MM.1S (cell line): ENCODE measurements around the gene GBA2.
A peak's percentile ranks its signal among the peaks of the same experiment; 100 is the strongest.

Experiments used
- DNase-seq: peaks from one replicate; pipeline ENCODE4 v3.0.0-alpha.2; 2015
- H2AFZ ChIP-seq: fragments of 300-600 bp; sonication (generic); 2 replicates; pipeline ENCODE4 v1.6.0; 2016; ENCODE audit warnings: antibody characterized with exemption, low read length
- H3F3A ChIP-seq: fragments of 300-600 bp; sonication (generic); 2 replicates; pipeline ENCODE4 v1.6.1; 2016; ENCODE audit warnings: mild to moderate bottlenecking, antibody characterized with exemption, low read length, moderate library complexity, mixed read lengths; ENCODE audit not compliant: insufficient read depth
- H3K27ac ChIP-seq: fragments of 300-600 bp; sonication (generic); 2 replicates; pipeline ENCODE4 v1.5.1; 2016; ENCODE audit warnings: mild to moderate bottlenecking, low read length
- H3K27me3 ChIP-seq: fragments of 300-600 bp; sonication (generic); replicated peaks from 2 replicates; pipeline ENCODE4 v1.6.0; 2016; ENCODE audit warnings: low read length; ENCODE audit not compliant: insufficient read depth
- H3K36me3 ChIP-seq: fragments of 300-600 bp; sonication (generic); replicated peaks from 2 replicates; pipeline ENCODE4 v1.6.1; 2016; ENCODE audit warnings: mild to moderate bottlenecking, low read length, mixed read lengths; ENCODE audit not compliant: insufficient read depth
- H3K4me1 ChIP-seq: fragments of 300-600 bp; sonication (generic); 2 replicates; pipeline ENCODE4 v1.6.1; 2016; ENCODE audit warnings: low read length, mixed read lengths
- H3K4me2 ChIP-seq: fragments of 300-600 bp; sonication (generic); 2 replicates; pipeline ENCODE4 v1.6.0; 2016; ENCODE audit warnings: low read depth, low read length
- H3K4me3 ChIP-seq: fragments of 300-600 bp; sonication (generic); 2 replicates; pipeline ENCODE4 v1.5.1; 2016; ENCODE audit warnings: low read length, mixed read lengths
- H3K79me2 ChIP-seq: fragments of 300-600 bp; sonication (generic); 2 replicates; pipeline ENCODE4 v1.6.1; 2016; ENCODE audit warnings: mixed run types, low read length, mixed read lengths
- H3K9ac ChIP-seq: fragments of 300-600 bp; sonication (generic); 2 replicates; pipeline ENCODE4 v1.6.1; 2016; ENCODE audit warnings: low read length, mixed read lengths
- H3K9me2 ChIP-seq: fragments of 300-600 bp; sonication (generic); replicated peaks from 2 replicates; pipeline ENCODE4 v1.6.1; 2016; ENCODE audit warnings: mild to moderate bottlenecking, low read length, mixed read lengths; ENCODE audit not compliant: insufficient read depth
- H3K9me3 ChIP-seq: fragments of 300-600 bp; sonication (generic); replicated peaks from 2 replicates; pipeline ENCODE4 v1.6.1; 2016; ENCODE audit warnings: mild to moderate bottlenecking, low read length, mixed read lengths; ENCODE audit not compliant: insufficient read depth
- H4K20me1 ChIP-seq: fragments of 300-600 bp; sonication (generic); 2 replicates; pipeline ENCODE4 v1.6.1; 2016; ENCODE audit warnings: mild to moderate bottlenecking, low read length, moderate library complexity, mixed read lengths; ENCODE audit not compliant: insufficient read depth
- CTCF ChIP-seq: fragments of 300-600 bp; sonication (generic); IDR thresholded peaks from 2 replicates; pipeline ENCODE4 v1.5.1; 2016; ENCODE audit warnings: antibody characterized with exemption, low read length, mixed read lengths
- EZH2 ChIP-seq: fragments of 300-600 bp; sonication (generic); optimal IDR thresholded peaks from 2 replicates; pipeline ENCODE3; 2017; ENCODE audit warnings: low read depth, mild to moderate bottlenecking, antibody characterized with exemption, low read length, mixed read lengths
- EZH2phosphoT487 ChIP-seq: fragments of 300-600 bp; sonication (generic); IDR thresholded peaks from 2 replicates; pipeline ENCODE4 v1.6.1; 2018; ENCODE audit warnings: antibody characterized with exemption, low read length

Gene GBA2

DNA sequence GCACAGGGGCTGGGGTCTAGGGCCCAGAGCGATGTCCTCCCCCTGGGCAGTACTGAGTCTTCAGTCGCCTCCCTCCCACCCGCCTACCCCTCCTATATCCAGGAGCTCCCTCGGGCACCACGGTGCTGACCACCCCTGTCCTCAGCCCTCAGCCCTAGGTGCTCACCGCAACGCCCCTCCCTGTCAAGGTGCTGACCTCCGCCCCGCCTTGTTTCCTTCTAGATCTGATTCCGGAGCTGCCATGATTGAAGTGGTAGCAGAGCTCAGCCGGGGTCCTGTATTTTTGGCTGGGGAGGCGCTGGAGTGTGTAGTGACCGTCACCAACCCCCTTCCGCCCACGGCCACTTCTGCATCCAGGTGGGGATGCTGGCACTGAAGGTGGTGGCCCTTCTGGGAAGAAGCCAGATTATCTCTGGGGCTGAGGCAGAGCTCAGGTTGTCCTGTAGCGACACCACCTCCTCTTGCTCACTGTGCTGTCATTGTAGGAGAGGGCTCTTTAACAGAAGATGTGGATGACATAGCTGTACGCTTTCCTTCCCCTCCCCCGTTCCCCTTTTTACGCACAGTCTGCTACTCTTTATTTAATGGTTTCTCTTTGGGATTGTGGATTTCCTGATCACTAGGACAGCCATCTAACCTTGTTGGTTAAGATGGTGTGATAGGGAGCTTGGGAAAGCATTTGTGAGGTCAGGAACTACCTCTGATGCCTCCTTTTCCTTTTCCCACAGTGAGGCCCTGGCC is 657 bp upstream of the GBA2 start:
- H2AFZ ChIP-seq: peak overlapping the region; percentile 73
- no peaks in the 10 kb centered on the region for H3K9me3 ChIP-seq
- peaks cover 20% of the 10 kb centered on the region for H3K4me1 ChIP-seq
- peak overlapping the region; percentile 50; the same call in 1 of the 2 replicates for H3K27ac ChIP-seq
- H3K9me2 ChIP-seq: no peaks in the 10 kb centered on the region
- H3F3A ChIP-seq: peaks cover 14% of the 10 kb centered on the region
- H3K4me3 ChIP-seq: peak overlapping the region; percentile 96
- peak; percentile 55 for DNase-seq
- peaks cover 56% of the 10 kb centered on the region for H3K79me2 ChIP-seq
- no peaks in the 10 kb centered on the region for H3K27me3 ChIP-seq
- H3K4me2 ChIP-seq: peak overlapping the region; percentile 77
- H4K20me1 ChIP-seq: peaks cover 11% of the 10 kb centered on the region
- TF ChIP-seq EZH2: no peak
- H3K36me3 ChIP-seq: 0 out of 2 replicates have a peak, but pooled peaks cover 5% of the 10 kb centered on the region
- peak overlapping the region; percentile 85 for H3K9ac ChIP-seq

DNA sequence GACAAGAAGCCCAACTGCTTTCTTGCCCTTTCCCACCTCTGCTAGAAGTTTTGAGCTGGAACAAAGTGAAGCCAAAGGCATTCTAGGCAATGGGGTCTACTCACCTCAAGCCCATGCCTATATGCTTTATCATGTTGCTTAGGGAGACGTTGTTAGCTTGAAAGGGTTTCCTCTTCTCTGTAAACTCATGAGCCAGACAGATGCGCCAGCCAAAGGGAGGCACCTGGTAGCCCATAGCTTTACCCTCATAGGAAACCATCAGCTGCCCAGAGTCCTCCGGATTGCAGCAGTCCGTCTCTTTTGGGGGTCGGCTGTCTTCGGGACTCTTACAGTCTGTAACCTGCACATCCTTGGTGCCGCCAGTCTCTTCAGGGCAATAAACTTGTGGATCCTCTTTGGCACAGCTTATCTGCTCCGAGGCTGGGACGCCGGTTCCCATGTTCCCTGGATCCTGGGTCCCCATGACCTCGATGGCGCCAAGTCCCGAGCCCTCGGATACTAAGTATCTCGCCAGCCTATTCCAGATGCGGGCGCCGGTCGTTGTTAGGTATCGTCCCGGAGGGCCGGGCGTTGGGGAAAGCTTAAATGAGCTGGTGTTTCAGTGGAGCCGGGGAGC is 678 bp downstream of the GBA2 start:
- Histone ChIP-seq H3K9me3 (no peaks in the 10 kb centered on the region), H3F3A (peaks cover 14% of the 10 kb centered on the region), H3K9ac (peak overlapping the region; percentile 85), H2AFZ (peak overlapping the region; percentile 37), H3K27ac (peak overlapping the region; percentile 50; the same call in 1 of the 2 replicates), H4K20me1 (peaks cover 11% of the 10 kb centered on the region), H3K27me3 (no peaks in the 10 kb centered on the region), H3K4me3 (peak overlapping the region; percentile 96), H3K4me1 (peaks cover 20% of the 10 kb centered on the region), H3K9me2 (no peaks in the 10 kb centered on the region), H3K36me3 (0 out of 2 replicates have a peak, but pooled peaks cover 5% of the 10 kb centered on the region), H3K79me2 (peaks cover 69% of the 10 kb centered on the region), H3K4me2 (peak overlapping the region; percentile 97)
- no peak for DNase-seq
- no peak for TF ChIP-seq EZH2
- no peak for TF ChIP-seq EZH2phosphoT487
- TF ChIP-seq CTCF: no peak

DNA sequence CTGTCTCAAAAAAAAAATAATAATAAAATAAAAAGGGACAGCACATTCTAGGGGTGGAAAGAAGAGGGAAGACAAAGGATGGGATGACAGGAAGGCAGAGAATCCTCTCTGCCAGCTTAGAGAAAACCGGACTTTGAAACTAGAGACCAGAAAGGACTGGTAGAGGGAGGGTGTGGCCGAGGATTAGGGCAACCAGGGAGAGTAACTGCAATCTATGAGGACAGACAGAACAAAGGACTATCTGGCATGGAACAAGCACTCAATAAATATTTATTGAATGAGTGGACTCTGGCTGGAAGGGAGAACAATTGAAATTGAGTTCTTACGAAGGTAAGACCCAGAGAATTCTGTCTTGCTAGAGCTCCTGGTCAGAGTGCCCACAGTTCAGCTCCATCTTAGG is 2.4 kb downstream of the GBA2 start:
- peak overlapping the region; percentile 96 for H3K4me3 ChIP-seq
- 0 out of 2 replicates have a peak, but pooled peaks cover 5% of the 10 kb centered on the region for H3K36me3 ChIP-seq
- peak overlapping the region; percentile 97 for H3K4me2 ChIP-seq
- no peak for DNase-seq
- H4K20me1 ChIP-seq: peaks cover 11% of the 10 kb centered on the region
- H3K9me3 ChIP-seq: no peaks in the 10 kb centered on the region
- H3K9me2 ChIP-seq: no peaks in the 10 kb centered on the region
- H2AFZ ChIP-seq: no peak overlapping the region
- no peak overlapping the region for H3K9ac ChIP-seq
- peaks cover 14% of the 10 kb centered on the region for H3F3A ChIP-seq
- H3K27ac ChIP-seq: no peak overlapping the region
- peaks cover 20% of the 10 kb centered on the region for H3K4me1 ChIP-seq
- TF ChIP-seq EZH2 (no peak), EZH2phosphoT487 (no peak), CTCF (no peak)
- H3K79me2 ChIP-seq: peaks cover 77% of the 10 kb centered on the region
- no peaks in the 10 kb centered on the region for H3K27me3 ChIP-seq
